HG02852 (cell line): ENCODE data around the gene LMO4.

Experiments
- ATAC-seq: cut with Tn5 transposase; IDR thresholded peaks from one replicate; pipeline ENCODE4 v1.9.1; 2021; ENCODE audit warnings: mild to moderate bottlenecking, moderate library complexity; ENCODE audit not compliant: unreplicated experiment

The LMO4 gene

GRCh38 chr1:87328272-87329050 is at the start of gene LMO4:
Gene LMO4 (plus strand): TSS chr1:87328880. CDS start chr1:87332016, 3,136 bp downstream.
- peak; percentile 82 for ATAC-seq

- no peak for ATAC-seq
Observed at GRCh38 chr1:87279536-87279875, 49.2 kb upstream of the LMO4 start.

- ATAC-seq, result no peak
Observed at GRCh38 chr1:87279966-87280535, 48.6 kb upstream of the LMO4 start.

GRCh38 chr1:87284456-87285240 is 44.0 kb upstream of the LMO4 start:
- no peak for ATAC-seq

- ATAC-seq, result no peak
Observed at GRCh38 chr1:87291107-87291506, 37.6 kb upstream of the LMO4 start.

- no peak for ATAC-seq
Observed at GRCh38 chr1:87292684-87293493, 35.8 kb upstream of the LMO4 start.

GRCh38 chr1:87294633-87295032 is 34.0 kb upstream of the LMO4 start:
- no peak for ATAC-seq

- ATAC-seq, result no peak
Observed at GRCh38 chr1:87295445-87296110, 33.1 kb upstream of the LMO4 start.

GRCh38 chr1:87296206-87296605 is 32.5 kb upstream of the LMO4 start:
- no peak for ATAC-seq

- no peak for ATAC-seq
Observed at GRCh38 chr1:87299661-87300060, 29.0 kb upstream of the LMO4 start.

GRCh38 chr1:87300628-87301027 is 28.1 kb upstream of the LMO4 start:
- no peak for ATAC-seq

GRCh38 chr1:87305151-87305550 is 23.5 kb upstream of the LMO4 start:
- no peak for ATAC-seq

GRCh38 chr1:87305762-87306161 is 22.9 kb upstream of the LMO4 start:
- no peak for ATAC-seq

- no peak for ATAC-seq
Observed at GRCh38 chr1:87307306-87307705, 21.4 kb upstream of the LMO4 start.

- ATAC-seq, result no peak
Observed at GRCh38 chr1:87307931-87308330, 20.7 kb upstream of the LMO4 start.

- no peak for ATAC-seq
Observed at GRCh38 chr1:87314091-87314490, 14.6 kb upstream of the LMO4 start.

GRCh38 chr1:87318056-87318650 is 10.5 kb upstream of the LMO4 start:
- peak; percentile 77 for ATAC-seq

GRCh38 chr1:87318806-87319205 is 9.9 kb upstream of the LMO4 start:
- no peak for ATAC-seq

- no peak for ATAC-seq
Observed at GRCh38 chr1:87325982-87326738, 2.5 kb upstream of the LMO4 start.
